Upper lobe of left lung (tissue), 6 donors: ENCODE measurements around the gene EXD3. TPM values are rescaled to one million over a fixed set of nuclear protein-coding genes. Genes with fewer than 3 reads are reported as not detected.
"Not testable (repeated sequence)": the region's sequence is repeated elsewhere in the genome, so short reads cannot be mapped to it uniquely, and the experiment has no call there.

ENCODE experiments used
- ATAC-seq, 2 donors: fragments of 200-7000 bp; cut with Tn5 transposase; one replicate each; pipeline ENCODE4 v1.9.1; 2022; ENCODE audit warnings: mild to moderate bottlenecking in 2 of 2, moderate library complexity in 2 of 2; ENCODE audit not compliant: low FRiP score in 2 of 2
- DNase-seq, 2 donors: peaks; one replicate each; pipeline ENCODE4 v3.0.0-alpha.2; 2019 to 2020
- H3K27ac ChIP-seq, 4 donors: fragments of 200-600 bp; sonication (generic); one replicate each; pipeline ENCODE4 v1.5.1; 2016 to 2019
- H3K27me3 ChIP-seq, 4 donors: fragments of 200-600 bp; sonication (generic); one replicate each; pipeline ENCODE4 v1.5.1; 2017 to 2019
- H3K36me3 ChIP-seq, 4 donors: fragments of 200-600 bp; sonication (generic); one replicate each; pipeline ENCODE4 v1.5.1; 2016 to 2019
- H3K4me1 ChIP-seq, 4 donors: fragments of 200-600 bp; sonication (generic); one replicate each; pipeline ENCODE4 v1.5.1; 2018 to 2019
- H3K4me3 ChIP-seq, 4 donors: fragments of 200-600 bp; sonication (generic); one replicate each; pipeline ENCODE4 v1.5.1; 2017 to 2019; ENCODE audit warnings: mild to moderate bottlenecking in 2 of 4, moderate library complexity in 1 of 4
- H3K9me3 ChIP-seq, 4 donors: fragments of 200-600 bp; sonication (generic); one replicate each; pipeline ENCODE4 v1.5.1; 2018 to 2019
- EP300 ChIP-seq, 4 donors: sonication (generic); formaldehyde crosslinking; IDR thresholded peaks; one replicate each; pipeline ENCODE4 v1.5.1; 2017; ENCODE audit warnings: antibody characterized with exemption in 4 of 4, control low read depth in 2 of 4
- POLR2A ChIP-seq, 4 donors: fragments of 450-650 bp; IDR thresholded peaks; one replicate each; pipeline ENCODE4 v1.5.1; 2016 to 2017; ENCODE audit warnings: antibody characterized with exemption in 4 of 4, mild to moderate bottlenecking in 2 of 4
- POLR2AphosphoS5 ChIP-seq, 2 donors: sonication (generic); formaldehyde crosslinking; IDR thresholded peaks; one replicate each; pipeline ENCODE4 v1.5.1; 2017; ENCODE audit warnings: antibody characterized with exemption in 2 of 2
- WGBS, 2 donors: methylation state at CpG; one replicate each; pipeline ENCODE4 v1.1.5; 2017 to 2018; 5-methylcytosine and 5-hydroxymethylcytosine counted together
- total RNA-seq, 6 donors: library from RNA; depleted of rRNA in 4 of 6; stranded (reverse); fragments of >200 nt in 4 of 6; gene quantifications; one replicate each; pipeline versions ENCODE4 v1.1.0 to v1.2.1, GENCODE V29; 2016 to 2021
- TF ChIP-seq, protein P1 (sequence below), 6 experiments: fragments of 450-650 bp in 4 of 6; fragments of 200-600 bp in 2 of 6; sonication (generic) in 2 of 6; IDR thresholded peaks; one replicate each; pipeline ENCODE4 v1.5.1; 2016 to 2019; ENCODE audit warnings: antibody characterized with exemption in 6 of 6
- donor health status: DM: no; HTN: no; CAD: no; lungs with moderate emphysema.
- donor health status: DM: no; HTN: yes; CAD: no; lungs with severe emphysema.

EXD3 gene, protein sequence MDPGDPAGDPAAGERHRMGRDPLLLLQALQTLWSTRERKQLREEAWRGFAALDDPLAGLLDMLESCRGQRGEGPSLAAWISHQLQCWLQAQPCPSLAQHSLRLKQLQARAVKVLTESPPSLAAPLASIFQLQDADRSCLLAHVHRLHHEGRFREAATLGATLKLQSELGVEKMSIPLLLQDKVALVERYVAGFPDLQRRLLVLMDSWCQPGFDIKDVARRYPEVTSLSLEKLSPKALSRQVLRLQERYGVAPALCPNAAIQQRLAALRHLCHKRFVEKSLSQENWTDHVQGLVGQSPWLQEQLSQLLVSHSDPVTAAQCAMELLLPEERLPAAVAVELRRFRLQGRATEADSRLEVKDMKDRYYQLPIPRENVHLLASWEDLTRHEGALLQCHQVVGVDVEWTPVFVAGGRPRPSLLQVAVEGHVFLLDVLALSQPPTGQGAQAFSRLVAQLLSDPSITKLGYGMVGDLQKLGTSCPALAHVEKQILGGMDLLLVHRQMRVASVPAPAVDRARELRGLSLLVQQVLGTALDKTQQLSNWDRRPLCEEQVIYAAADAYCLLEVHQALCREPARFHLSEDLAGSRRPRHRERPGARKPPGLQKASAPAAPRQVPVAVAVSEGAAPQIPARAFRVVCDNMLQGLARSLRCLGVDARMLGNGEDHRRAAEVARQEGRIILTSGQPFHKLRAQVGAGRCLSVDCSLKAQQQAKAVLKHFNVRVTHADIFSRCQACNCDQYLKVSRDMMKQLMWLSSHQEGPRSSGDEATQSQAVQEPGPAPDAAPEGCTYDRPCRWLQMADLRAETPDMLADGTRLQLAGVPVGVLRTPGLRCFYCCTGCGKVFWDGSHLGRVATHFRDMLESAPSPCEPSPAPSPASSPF
- total RNA-seq, result 100 to 1,000 TPM in 1 of 6 donors, 10 to 100 TPM in 5; 12.3 to 118 (median 24.8) TPM

DNA sequence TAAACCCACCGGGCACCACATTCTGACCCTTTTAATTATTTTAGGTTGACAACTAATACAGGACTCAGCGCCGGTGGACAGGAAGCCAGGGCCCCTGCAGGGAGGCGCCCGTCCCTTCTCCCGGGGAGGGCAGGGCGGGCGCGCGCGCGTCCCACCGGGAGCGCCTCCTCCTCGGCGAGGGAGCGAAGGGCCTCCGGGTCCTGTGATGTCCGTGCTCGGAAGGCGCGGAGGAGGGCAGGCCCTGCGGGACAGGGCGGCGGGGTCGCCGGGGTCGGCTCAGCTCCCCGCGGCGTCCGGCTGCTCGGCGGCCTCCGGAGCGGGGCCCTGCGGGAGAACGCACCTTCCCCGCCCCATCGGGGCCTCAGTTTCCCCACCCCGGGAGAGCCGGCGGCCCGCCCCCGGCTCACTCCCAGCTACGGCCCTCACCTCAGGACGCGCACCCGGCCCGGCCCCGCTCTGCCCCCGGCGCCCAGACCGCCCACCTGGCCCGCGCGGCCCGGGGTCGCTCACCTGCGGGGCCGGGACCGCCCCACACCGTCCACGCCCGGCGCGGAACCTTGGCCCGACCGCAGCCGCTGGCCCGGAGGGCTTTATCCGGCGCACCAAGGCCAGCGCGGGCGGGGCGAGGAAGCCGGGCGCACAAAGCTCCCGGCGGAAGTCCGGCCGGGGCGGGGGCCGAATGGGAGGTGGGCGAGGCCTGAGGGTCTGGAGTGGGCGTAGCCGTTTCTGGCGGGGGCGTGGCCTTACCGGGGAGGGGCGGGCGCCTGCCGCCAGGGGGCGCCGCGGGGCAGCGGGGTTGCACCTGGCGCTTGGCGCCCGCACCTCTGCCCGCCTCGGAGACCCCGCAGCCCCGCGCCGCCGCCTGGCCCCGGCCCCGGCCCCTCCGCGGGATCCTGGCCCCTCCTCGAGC is at the start of gene EXD3, which contains the start of gene NOXA1:
Gene EXD3, minus strand, starts transcription at position 559 of the 910 bp plus-strand sequence. CDS start 27,805 bp downstream, outside the sequence.
Gene NOXA1, plus strand, starts transcription at position 790 of the 910 bp plus-strand sequence. CDS start 137 bp downstream, outside the sequence.
- Histone ChIP-seq H3K4me1 (peaks cover 9 to 33% (median 22%) of the 10 kb centered on the region in 4 donors), H3K27me3 (no peaks in the 10 kb centered on the region), H3K36me3 (no peaks in the 10 kb centered on the region), H3K9me3 (no peaks in the 10 kb centered on the region), H3K27ac (peak within 1 kb of the TSS; percentile 74 to 91 (median 84)), H3K4me3 (peak within 1 kb of the TSS; percentile 82 to 100 (median 94))
- ATAC-seq (peak; percentile 97), DNase-seq (peak; percentile 95 to 99)
- TF ChIP-seq POLR2A (IDR thresholded peaks at IDR 0.05) (peak in 1 of 4 donors; percentile 71), POLR2AphosphoS5 (IDR thresholded peaks at IDR 0.05) (peak; percentile 44 to 70), EP300 (IDR thresholded peaks at IDR 0.05) (no peak)
- TF ChIP-seq, protein P1, sequence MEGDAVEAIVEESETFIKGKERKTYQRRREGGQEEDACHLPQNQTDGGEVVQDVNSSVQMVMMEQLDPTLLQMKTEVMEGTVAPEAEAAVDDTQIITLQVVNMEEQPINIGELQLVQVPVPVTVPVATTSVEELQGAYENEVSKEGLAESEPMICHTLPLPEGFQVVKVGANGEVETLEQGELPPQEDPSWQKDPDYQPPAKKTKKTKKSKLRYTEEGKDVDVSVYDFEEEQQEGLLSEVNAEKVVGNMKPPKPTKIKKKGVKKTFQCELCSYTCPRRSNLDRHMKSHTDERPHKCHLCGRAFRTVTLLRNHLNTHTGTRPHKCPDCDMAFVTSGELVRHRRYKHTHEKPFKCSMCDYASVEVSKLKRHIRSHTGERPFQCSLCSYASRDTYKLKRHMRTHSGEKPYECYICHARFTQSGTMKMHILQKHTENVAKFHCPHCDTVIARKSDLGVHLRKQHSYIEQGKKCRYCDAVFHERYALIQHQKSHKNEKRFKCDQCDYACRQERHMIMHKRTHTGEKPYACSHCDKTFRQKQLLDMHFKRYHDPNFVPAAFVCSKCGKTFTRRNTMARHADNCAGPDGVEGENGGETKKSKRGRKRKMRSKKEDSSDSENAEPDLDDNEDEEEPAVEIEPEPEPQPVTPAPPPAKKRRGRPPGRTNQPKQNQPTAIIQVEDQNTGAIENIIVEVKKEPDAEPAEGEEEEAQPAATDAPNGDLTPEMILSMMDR (IDR thresholded peaks at IDR 0.05), result peak; percentile 83 to 98 (median 96)
- 0% methylated on average over 24 of the region's 113 CpGs; no CpG with 5 or more reads in 1 of the 2 donors for WGBS, 2 donors

DNA sequence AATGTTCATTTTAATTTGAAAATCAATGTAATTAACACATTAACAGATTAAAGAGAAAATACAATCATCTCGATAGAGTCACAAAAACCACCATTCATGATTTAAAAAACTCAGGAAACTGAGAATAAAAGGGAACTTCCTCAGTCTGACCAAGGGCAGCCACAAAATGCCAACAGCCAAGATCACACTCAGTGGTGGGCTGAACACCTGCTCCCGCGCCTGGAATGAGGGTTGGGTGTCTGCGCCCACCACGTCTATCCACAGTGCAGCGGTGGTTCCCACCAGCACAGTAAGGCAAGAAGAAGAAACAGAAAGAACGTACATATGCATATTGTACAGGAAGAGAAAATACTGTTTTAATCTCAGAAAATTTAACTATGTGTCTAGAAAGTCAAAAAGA is 47.8 kb upstream of the EXD3 start:
- 62 to 63% methylated on average over 7 of the region's 7 CpGs for WGBS, 2 donors
- ATAC-seq (no peak), DNase-seq (peak in 1 of 2 donors; percentile 17)
- no peak for TF ChIP-seq POLR2A (IDR thresholded peaks at IDR 0.05)
- TF ChIP-seq POLR2AphosphoS5 (IDR thresholded peaks at IDR 0.05), result no peak
- no peak for TF ChIP-seq EP300 (IDR thresholded peaks at IDR 0.05)
- TF ChIP-seq, protein P1 (IDR thresholded peaks at IDR 0.05), result no peak
- H3K4me3 ChIP-seq, result no peak overlapping the region
- peaks cover 3 to 9% (median 9%) of the 10 kb centered on the region in 4 donors for H3K9me3 ChIP-seq
- H3K27me3 ChIP-seq, result no peaks in the 10 kb centered on the region
- H3K4me1 ChIP-seq, result no peaks in the 10 kb centered on the region
- H3K27ac ChIP-seq, result no peak overlapping the region
- H3K36me3 ChIP-seq, result no peaks in the 10 kb centered on the region

DNA sequence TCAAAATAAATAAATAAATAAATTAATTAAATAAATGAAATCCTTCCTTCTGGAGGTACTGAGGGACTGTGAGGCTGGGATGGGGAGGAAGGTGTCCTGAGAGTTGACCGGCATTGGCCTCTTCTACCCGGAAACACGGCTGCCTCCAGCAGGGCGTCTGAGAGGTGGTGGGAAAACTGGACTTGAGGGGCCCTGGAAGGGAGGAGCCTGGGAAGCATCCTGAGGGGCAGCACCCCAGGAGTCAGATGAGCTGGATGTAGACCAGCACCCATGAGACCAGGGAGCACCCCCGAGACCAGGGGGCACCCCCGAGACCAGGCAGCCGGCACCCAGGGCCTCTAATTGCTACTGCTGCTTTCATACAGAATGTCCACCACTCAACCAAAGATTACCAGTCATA is 44.9 kb upstream of the EXD3 start:
- no peak overlapping the region for H3K4me3 ChIP-seq
- DNase-seq, result peak in 1 of 2 donors; percentile 35
- ATAC-seq, result no peak
- no peaks in the 10 kb centered on the region for H3K9me3 ChIP-seq
- 99 to 100% methylated on average over 7 of the region's 7 CpGs for WGBS, 2 donors
- no peaks in the 10 kb centered on the region for H3K27me3 ChIP-seq
- no peak overlapping the region for H3K27ac ChIP-seq
- H3K4me1 ChIP-seq, result no peaks in the 10 kb centered on the region
- no peaks in the 10 kb centered on the region for H3K36me3 ChIP-seq
- TF ChIP-seq POLR2A (IDR thresholded peaks at IDR 0.05), result no peak
- TF ChIP-seq POLR2AphosphoS5 (IDR thresholded peaks at IDR 0.05), result no peak

DNA sequence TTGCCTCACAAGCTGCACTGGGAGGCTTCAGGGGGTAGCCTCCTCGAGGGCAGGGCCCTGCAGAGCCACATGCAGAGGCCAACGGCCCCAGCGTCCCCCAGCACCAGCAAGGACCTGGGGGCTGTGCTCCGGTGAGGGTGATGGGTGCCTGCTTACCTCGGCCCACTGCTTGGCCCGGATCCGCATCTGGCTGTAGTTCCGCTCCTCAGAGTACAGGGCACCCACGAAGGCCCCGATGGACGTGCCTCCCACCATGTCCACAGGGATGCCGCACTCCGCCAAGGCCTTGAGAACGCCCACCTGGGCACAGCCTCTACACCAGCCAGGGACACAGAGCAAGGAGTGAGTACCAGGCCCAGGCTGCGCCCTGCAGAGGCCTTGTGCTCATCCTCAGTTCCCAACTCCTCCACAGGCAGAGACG is 44.2 kb upstream of the EXD3 start:
- H3K4me3 ChIP-seq, result no peak overlapping the region
- no peaks in the 10 kb centered on the region for H3K27me3 ChIP-seq
- H3K36me3 ChIP-seq, result no peaks in the 10 kb centered on the region
- WGBS, 2 donors, result 91 to 100% methylated on average over 1 to 16 of the region's 16 CpGs
- H3K9me3 ChIP-seq, result no peaks in the 10 kb centered on the region
- no peak overlapping the region for H3K27ac ChIP-seq
- ATAC-seq (no peak), DNase-seq (peak in 1 of 2 donors; percentile 61)
- H3K4me1 ChIP-seq, result peaks cover 0 to 1% (median 0%) of the 10 kb centered on the region in 4 donors
- TF ChIP-seq, protein P1 (IDR thresholded peaks at IDR 0.05), result no peak
- TF ChIP-seq EP300 (IDR thresholded peaks at IDR 0.05) (no peak), POLR2A (IDR thresholded peaks at IDR 0.05) (no peak), POLR2AphosphoS5 (IDR thresholded peaks at IDR 0.05) (no peak)

DNA sequence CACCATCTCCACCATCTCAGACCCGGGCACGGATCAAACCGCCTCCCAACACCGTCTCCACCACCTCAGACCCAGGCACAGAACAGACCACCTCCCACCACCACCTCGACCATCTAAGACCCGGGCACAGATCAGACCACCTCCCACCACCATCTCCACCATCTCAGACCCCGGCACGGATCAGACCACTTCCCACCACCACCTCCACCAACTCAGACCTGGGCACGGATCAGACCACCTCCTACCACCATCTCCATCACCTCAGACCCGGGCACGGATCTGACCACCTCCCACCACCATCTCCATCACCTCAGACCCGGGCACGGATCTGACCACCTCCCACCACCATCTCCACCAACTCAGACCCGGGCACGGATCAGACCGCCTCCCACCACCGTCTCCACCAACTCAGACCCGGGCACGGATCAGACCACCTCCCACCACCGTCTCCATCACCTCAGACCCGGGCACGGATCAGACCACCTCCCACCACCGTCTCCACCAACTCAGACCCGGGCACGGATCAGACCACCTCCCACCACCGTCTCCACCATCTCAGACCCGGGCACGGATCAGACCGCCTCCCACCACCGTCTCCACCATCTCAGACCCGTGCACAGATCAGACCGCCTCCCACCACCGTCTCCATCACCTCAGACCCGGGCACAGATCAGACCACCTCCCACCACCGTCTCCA is 43.6 kb upstream of the EXD3 start:
- not testable (repeated sequence) for H3K4me3 ChIP-seq, H3K27me3 ChIP-seq, H3K4me1 ChIP-seq, H3K9me3 ChIP-seq, ATAC-seq, H3K27ac ChIP-seq, H3K36me3 ChIP-seq
- 86 to 89% methylated on average over 35 of the region's 35 CpGs for WGBS, 2 donors
- DNase-seq, result peak in 1 of 2 donors; percentile 58
